Measurements from ENCODE around the gene PSME3.

DNA sequence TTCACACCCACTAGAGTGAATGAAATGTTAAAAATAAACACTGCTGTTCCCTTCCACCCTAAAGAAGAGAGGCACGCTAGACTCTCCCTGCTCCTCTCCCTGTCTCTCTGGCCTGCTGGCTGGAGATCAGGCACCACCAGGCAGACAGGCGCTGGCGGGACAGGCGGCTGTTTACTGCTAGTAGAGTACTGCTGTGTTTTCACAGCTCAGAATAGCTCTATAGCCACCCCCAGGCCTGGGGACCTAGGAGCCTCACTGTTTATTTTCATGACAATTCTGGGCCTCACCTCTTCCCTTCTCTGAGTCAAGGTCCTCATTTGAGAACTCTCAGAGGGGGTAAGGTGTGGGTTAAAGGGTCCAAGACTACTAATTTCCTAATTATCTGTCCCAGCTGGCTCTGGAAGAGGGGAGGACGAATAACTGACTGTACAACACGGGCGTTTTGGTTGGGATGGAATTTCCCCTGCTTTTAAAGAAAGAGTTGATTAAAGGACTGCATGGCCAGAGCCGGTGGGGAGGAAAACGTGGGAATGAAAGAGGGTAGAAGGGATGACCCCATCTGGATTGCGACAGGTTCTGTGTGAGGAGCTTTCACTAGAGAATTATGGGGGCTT lies 58.4 kb downstream of the PSME3 start:
- TF ChIP-seq, protein P1, sequence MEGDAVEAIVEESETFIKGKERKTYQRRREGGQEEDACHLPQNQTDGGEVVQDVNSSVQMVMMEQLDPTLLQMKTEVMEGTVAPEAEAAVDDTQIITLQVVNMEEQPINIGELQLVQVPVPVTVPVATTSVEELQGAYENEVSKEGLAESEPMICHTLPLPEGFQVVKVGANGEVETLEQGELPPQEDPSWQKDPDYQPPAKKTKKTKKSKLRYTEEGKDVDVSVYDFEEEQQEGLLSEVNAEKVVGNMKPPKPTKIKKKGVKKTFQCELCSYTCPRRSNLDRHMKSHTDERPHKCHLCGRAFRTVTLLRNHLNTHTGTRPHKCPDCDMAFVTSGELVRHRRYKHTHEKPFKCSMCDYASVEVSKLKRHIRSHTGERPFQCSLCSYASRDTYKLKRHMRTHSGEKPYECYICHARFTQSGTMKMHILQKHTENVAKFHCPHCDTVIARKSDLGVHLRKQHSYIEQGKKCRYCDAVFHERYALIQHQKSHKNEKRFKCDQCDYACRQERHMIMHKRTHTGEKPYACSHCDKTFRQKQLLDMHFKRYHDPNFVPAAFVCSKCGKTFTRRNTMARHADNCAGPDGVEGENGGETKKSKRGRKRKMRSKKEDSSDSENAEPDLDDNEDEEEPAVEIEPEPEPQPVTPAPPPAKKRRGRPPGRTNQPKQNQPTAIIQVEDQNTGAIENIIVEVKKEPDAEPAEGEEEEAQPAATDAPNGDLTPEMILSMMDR (IDR thresholded peaks at IDR 0.05; ENCODE audit: poor library complexity, severe bottlenecking), result no peak
- TF ChIP-seq EP300 (conservative IDR thresholded peaks at IDR 0.05; ENCODE audit: poor library complexity, severe bottlenecking) (no peak), TAF1 (IDR thresholded peaks at IDR 0.05; ENCODE audit: low read depth) (no peak), POLR2AphosphoS5 (IDR thresholded peaks at IDR 0.05) (no peak), MXI1 (conservative IDR thresholded peaks at IDR 0.05; ENCODE audit: poor library complexity, severe bottlenecking) (no peak), RAD21 (conservative IDR thresholded peaks at IDR 0.05) (no peak), SMC3 (conservative IDR thresholded peaks at IDR 0.05; ENCODE audit: poor library complexity) (no peak), EZH2 (IDR thresholded peaks at IDR 0.05; ENCODE audit: borderline replicate concordance, insufficient read depth, low read length, poor library complexity, severe bottlenecking) (no peak)
- TF ChIP-seq, protein P2, sequence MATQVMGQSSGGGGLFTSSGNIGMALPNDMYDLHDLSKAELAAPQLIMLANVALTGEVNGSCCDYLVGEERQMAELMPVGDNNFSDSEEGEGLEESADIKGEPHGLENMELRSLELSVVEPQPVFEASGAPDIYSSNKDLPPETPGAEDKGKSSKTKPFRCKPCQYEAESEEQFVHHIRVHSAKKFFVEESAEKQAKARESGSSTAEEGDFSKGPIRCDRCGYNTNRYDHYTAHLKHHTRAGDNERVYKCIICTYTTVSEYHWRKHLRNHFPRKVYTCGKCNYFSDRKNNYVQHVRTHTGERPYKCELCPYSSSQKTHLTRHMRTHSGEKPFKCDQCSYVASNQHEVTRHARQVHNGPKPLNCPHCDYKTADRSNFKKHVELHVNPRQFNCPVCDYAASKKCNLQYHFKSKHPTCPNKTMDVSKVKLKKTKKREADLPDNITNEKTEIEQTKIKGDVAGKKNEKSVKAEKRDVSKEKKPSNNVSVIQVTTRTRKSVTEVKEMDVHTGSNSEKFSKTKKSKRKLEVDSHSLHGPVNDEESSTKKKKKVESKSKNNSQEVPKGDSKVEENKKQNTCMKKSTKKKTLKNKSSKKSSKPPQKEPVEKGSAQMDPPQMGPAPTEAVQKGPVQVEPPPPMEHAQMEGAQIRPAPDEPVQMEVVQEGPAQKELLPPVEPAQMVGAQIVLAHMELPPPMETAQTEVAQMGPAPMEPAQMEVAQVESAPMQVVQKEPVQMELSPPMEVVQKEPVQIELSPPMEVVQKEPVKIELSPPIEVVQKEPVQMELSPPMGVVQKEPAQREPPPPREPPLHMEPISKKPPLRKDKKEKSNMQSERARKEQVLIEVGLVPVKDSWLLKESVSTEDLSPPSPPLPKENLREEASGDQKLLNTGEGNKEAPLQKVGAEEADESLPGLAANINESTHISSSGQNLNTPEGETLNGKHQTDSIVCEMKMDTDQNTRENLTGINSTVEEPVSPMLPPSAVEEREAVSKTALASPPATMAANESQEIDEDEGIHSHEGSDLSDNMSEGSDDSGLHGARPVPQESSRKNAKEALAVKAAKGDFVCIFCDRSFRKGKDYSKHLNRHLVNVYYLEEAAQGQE (IDR thresholded peaks at IDR 0.05; ENCODE audit: borderline replicate concordance), result no peak

All from neural cell (in vitro differentiated cells).